PC-3 (cell line): Measurements from ENCODE around the gene MSI2.

Source experiments
- EZH2 ChIP-seq: fragments of 300-600 bp; sonication (generic); IDR thresholded peaks from one replicate; pipeline ENCODE4 v1.6.1; 2017; ENCODE audit warnings: antibody characterized with exemption, mild to moderate bottlenecking, low read length; ENCODE audit not compliant: unreplicated experiment
- EZH2phosphoT487 ChIP-seq: fragments of 300-600 bp; sonication (generic); IDR thresholded peaks from 2 replicates; pipeline ENCODE4 v1.6.1; 2018; ENCODE audit warnings: mild to moderate bottlenecking, antibody characterized with exemption, low read length, borderline replicate concordance
- TF ChIP-seq, protein P1 (sequence below): fragments of 300-600 bp; sonication (generic); conservative IDR thresholded peaks from 2 replicates; pipeline ENCODE4 v1.5.1; 2017; ENCODE audit warnings: antibody characterized with exemption, low read depth, mild to moderate bottlenecking, low read length

DNA sequence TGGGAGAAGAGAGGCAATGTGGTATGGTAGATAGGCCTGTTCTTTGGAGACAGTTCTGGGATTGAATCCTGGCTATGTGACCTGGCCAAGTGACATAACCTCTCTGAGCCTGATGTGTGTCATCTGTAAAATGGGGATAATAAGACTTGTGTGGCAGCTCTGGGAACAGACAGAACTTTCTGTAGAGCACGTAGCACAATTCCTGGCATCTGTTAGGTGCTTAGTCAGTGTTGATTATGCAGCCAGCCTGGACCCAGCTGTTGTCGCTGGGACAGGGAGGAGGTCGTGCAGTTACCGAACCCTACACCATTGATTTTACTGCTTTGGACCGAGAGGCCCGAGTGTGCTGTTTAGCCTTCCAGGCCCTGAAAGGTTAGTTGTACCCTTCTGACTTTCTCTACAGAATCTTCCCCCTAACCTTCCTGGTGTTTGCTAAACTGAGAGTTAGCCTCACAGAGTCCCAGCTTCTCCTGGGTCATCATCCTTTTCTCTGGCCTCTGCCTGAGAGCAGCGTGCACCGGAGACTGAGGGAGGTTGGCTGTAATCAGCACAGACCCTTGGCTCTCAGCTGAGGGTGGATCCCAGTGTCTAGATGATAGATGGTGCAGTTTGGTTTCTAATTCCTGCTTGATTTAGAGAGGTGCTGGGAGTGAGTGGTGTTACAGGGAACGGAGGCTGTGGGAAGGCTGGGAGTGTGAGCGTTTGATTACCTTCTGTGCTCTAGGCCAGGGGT is 31.9 kb downstream of the MSI2 start:
- TF ChIP-seq, protein P1, sequence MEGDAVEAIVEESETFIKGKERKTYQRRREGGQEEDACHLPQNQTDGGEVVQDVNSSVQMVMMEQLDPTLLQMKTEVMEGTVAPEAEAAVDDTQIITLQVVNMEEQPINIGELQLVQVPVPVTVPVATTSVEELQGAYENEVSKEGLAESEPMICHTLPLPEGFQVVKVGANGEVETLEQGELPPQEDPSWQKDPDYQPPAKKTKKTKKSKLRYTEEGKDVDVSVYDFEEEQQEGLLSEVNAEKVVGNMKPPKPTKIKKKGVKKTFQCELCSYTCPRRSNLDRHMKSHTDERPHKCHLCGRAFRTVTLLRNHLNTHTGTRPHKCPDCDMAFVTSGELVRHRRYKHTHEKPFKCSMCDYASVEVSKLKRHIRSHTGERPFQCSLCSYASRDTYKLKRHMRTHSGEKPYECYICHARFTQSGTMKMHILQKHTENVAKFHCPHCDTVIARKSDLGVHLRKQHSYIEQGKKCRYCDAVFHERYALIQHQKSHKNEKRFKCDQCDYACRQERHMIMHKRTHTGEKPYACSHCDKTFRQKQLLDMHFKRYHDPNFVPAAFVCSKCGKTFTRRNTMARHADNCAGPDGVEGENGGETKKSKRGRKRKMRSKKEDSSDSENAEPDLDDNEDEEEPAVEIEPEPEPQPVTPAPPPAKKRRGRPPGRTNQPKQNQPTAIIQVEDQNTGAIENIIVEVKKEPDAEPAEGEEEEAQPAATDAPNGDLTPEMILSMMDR, result no peak
- TF ChIP-seq EZH2 (no peak), EZH2phosphoT487 (no peak)
